Measurements from ENCODE around the gene HOXB9.
A peak's percentile ranks its signal among the peaks of the same experiment; 100 is the strongest.

Gene HOXB9

GRCh38 chr17:48624118-48624517, 2.0 kb downstream of the HOXB9 start:
- DNase-seq (ENCODE audit: low spot score), result no peak

- DNase-seq (ENCODE audit: low spot score), result no peak
Observed at GRCh38 chr17:48623583-48623982, 2.6 kb downstream of the HOXB9 start.

- no peak for DNase-seq (ENCODE audit: low spot score)
Observed at GRCh38 chr17:48622857-48623256, 3.3 kb downstream of the HOXB9 start.

GRCh38 chr17:48621410-48622392, 4.5 kb downstream of the HOXB9 start:
- DNase-seq (ENCODE audit: low spot score), result no peak

GRCh38 chr17:48620461-48621139, 5.6 kb downstream of the HOXB9 start:
- DNase-seq (ENCODE audit: low spot score), result no peak

- DNase-seq (ENCODE audit: low spot score), result no peak
Observed at GRCh38 chr17:48619826-48620449, 6.2 kb downstream of the HOXB9 start.

- DNase-seq (ENCODE audit: low spot score), result peak; percentile 97
Observed at GRCh38 chr17:48618256-48618896, 7.8 kb downstream of the HOXB9 start.

GRCh38 chr17:48617471-48618255, 8.5 kb downstream of the HOXB9 start:
- no peak for DNase-seq (ENCODE audit: low spot score)

GRCh38 chr17:48616717-48617470, 9.3 kb downstream of the HOXB9 start:
- DNase-seq (ENCODE audit: low spot score), result no peak

GRCh38 chr17:48615963-48616716, 10.0 kb downstream of the HOXB9 start:
- no peak for DNase-seq (ENCODE audit: low spot score)

GRCh38 chr17:48615047-48615962, 10.9 kb downstream of the HOXB9 start, which contains the start of gene HOXB8:
HOXB8 (minus strand) TSS chr17:48615292; CDS start chr17:48614704, 588 bp downstream.
- no peak for DNase-seq (ENCODE audit: low spot score)

- DNase-seq (ENCODE audit: low spot score), result no peak
Observed at GRCh38 chr17:48613862-48614694, 12.1 kb downstream of the HOXB9 start.

- peak; percentile 84 for DNase-seq (ENCODE audit: low spot score)
Observed at GRCh38 chr17:48612854-48613691, 13.1 kb downstream of the HOXB9 start.

GRCh38 chr17:48612456-48612853, 13.7 kb downstream of the HOXB9 start:
- DNase-seq (ENCODE audit: low spot score), result no peak

GRCh38 chr17:48611681-48612455, 14.3 kb downstream of the HOXB9 start:
- DNase-seq (ENCODE audit: low spot score), result no peak

GRCh38 chr17:48611213-48611612, 14.9 kb downstream of the HOXB9 start:
- no peak for DNase-seq (ENCODE audit: low spot score)

Data from hepatic stellate cell (primary cell).